DND-41 (cell line): ENCODE results near the gene USP10.

Experiments used
- ATAC-seq: fragments of 200-7000 bp; cut with Tn5 transposase; 3 replicates; pipeline ENCODE4 v1.9.1; 2021; ENCODE audit warnings: low read depth; ENCODE audit not compliant: insufficient read depth
- DNase-seq: peaks from one replicate; pipeline ENCODE4 v3.0.0-alpha.2; 2020
- H2AFZ ChIP-seq: 2 replicates; pipeline ENCODE4 v1.6.0; 2012; ENCODE audit warnings: low read depth, low read length
- H3K27ac ChIP-seq: 2 replicates; pipeline ENCODE4 v1.5.1; 2012; ENCODE audit warnings: low read length, inconsistent platforms
- H3K27me3 ChIP-seq: fragments of 200-600 bp; sonication (generic); 2 replicates; pipeline ENCODE4 v1.6.0; 2012; ENCODE audit warnings: low read length, mild to moderate bottlenecking, inconsistent platforms; ENCODE audit not compliant: insufficient read depth, poor library complexity
- H3K36me3 ChIP-seq: 2 replicates; pipeline ENCODE4 v1.5.1; 2012; ENCODE audit warnings: low read length, inconsistent platforms; ENCODE audit not compliant: insufficient read depth
- H3K4me1 ChIP-seq: 2 replicates; pipeline ENCODE4 v1.5.1; 2012; ENCODE audit warnings: mild to moderate bottlenecking, low read length; ENCODE audit not compliant: insufficient read depth
- H3K4me2 ChIP-seq: 2 replicates; pipeline ENCODE4 v1.6.0; 2012; ENCODE audit warnings: mild to moderate bottlenecking, moderate library complexity, low read length, inconsistent platforms; ENCODE audit not compliant: insufficient read depth
- H3K4me3 ChIP-seq, 2 experiments: fragments of 200-600 bp in 1 of 2; shearing (Covaris generic) in 1 of 2; 2 replicates each; pipeline ENCODE4 v1.5.1; 2012 to 2016; ENCODE audit warnings: inconsistent platforms in 2 of 2, low read length in 2 of 2, mild to moderate bottlenecking in 2 of 2, low read depth in 1 of 2, moderate library complexity in 1 of 2
- H3K79me2 ChIP-seq: 2 replicates; pipeline ENCODE4 v1.6.0; 2012; ENCODE audit warnings: low read length, inconsistent platforms; ENCODE audit not compliant: insufficient read depth
- H3K9ac ChIP-seq: 2 replicates; pipeline ENCODE4 v1.6.0; 2012; ENCODE audit warnings: low read depth, mild to moderate bottlenecking, inconsistent platforms, low read length, moderate library complexity
- H3K9me3 ChIP-seq: 2 replicates; pipeline ENCODE4 v1.5.1; 2012; ENCODE audit warnings: low read length, moderate library complexity, mild to moderate bottlenecking, inconsistent platforms; ENCODE audit not compliant: insufficient read depth, severe bottlenecking
- H4K20me1 ChIP-seq: 2 replicates; pipeline ENCODE4 v1.6.0; 2012; ENCODE audit warnings: low read length; ENCODE audit not compliant: insufficient read depth
- CTCF ChIP-seq: IDR thresholded peaks from 2 replicates; pipeline ENCODE4 v1.5.1; 2012; ENCODE audit warnings: borderline replicate concordance, low read length, moderate library complexity, mild to moderate bottlenecking; ENCODE audit not compliant: poor library complexity, severe bottlenecking; ENCODE audit errors: extremely low read depth
- EZH2 ChIP-seq: IDR thresholded peaks from 3 replicates; pipeline ENCODE4 v1.6.1; 2012; ENCODE audit warnings: borderline replicate concordance, low read depth, mild to moderate bottlenecking, moderate library complexity, low read length, inconsistent platforms; ENCODE audit not compliant: severe bottlenecking

The USP10 gene

GRCh38 chr16:84788920-84789391 is 89.2 kb downstream of the USP10 start:
- no peaks in the 10 kb centered on the region; the same call in 1 of the 2 replicates for H4K20me1 ChIP-seq
- no peak for DNase-seq
- H3K4me2 ChIP-seq = no peak overlapping the region
- TF ChIP-seq EZH2 (no peak), CTCF (no peak)
- H3K27ac ChIP-seq = no peak overlapping the region
- no peak for ATAC-seq
- no peaks in the 10 kb centered on the region for H3K9me3 ChIP-seq
- H3K27me3 ChIP-seq = no peaks in the 10 kb centered on the region
- H3K79me2 ChIP-seq = no peaks in the 10 kb centered on the region
- no peaks in the 10 kb centered on the region for H3K36me3 ChIP-seq
- no peak overlapping the region for H3K4me3 ChIP-seq
- no peak overlapping the region for H3K9ac ChIP-seq
- H2AFZ ChIP-seq = no peak overlapping the region
- no peaks in the 10 kb centered on the region for H3K4me1 ChIP-seq

- TF ChIP-seq CTCF (no peak), EZH2 (no peak)
- Histone ChIP-seq H3K27me3 (no peaks in the 10 kb centered on the region), H4K20me1 (no peaks in the 10 kb centered on the region; the same call in 1 of the 2 replicates), H3K9ac (no peak overlapping the region), H2AFZ (no peak overlapping the region), H3K79me2 (no peaks in the 10 kb centered on the region), H3K4me1 (no peaks in the 10 kb centered on the region), H3K27ac (no peak overlapping the region), H3K4me2 (no peak overlapping the region), H3K9me3 (no peaks in the 10 kb centered on the region), H3K36me3 (no peaks in the 10 kb centered on the region), H3K4me3 (no peak overlapping the region)
- no peak for ATAC-seq
- DNase-seq = no peak
Measured at GRCh38 chr16:84789431-84789830, 89.6 kb downstream of the USP10 start.

GRCh38 chr16:84790301-84790700 is 90.5 kb downstream of the USP10 start:
- Histone ChIP-seq H3K9ac (no peak overlapping the region), H3K79me2 (no peaks in the 10 kb centered on the region), H2AFZ (no peak overlapping the region), H4K20me1 (no peaks in the 10 kb centered on the region; the same call in 1 of the 2 replicates), H3K27ac (no peak overlapping the region), H3K9me3 (no peaks in the 10 kb centered on the region), H3K36me3 (no peaks in the 10 kb centered on the region), H3K4me2 (no peak overlapping the region), H3K27me3 (no peaks in the 10 kb centered on the region), H3K4me1 (no peaks in the 10 kb centered on the region), H3K4me3 (no peak overlapping the region)
- DNase-seq (no peak), ATAC-seq (no peak)
- TF ChIP-seq EZH2 (no peak), CTCF (no peak)

- TF ChIP-seq CTCF = no peak
- no peak for TF ChIP-seq EZH2
- Histone ChIP-seq H3K27me3 (no peaks in the 10 kb centered on the region), H3K4me2 (no peak overlapping the region), H2AFZ (no peak overlapping the region), H3K36me3 (no peaks in the 10 kb centered on the region), H3K27ac (no peak overlapping the region), H3K4me3 (no peak overlapping the region), H3K79me2 (no peaks in the 10 kb centered on the region), H3K9ac (no peak overlapping the region), H3K4me1 (no peaks in the 10 kb centered on the region), H4K20me1 (no peaks in the 10 kb centered on the region; the same call in 1 of the 2 replicates), H3K9me3 (no peaks in the 10 kb centered on the region)
- DNase-seq = no peak
- no peak for ATAC-seq
Measured at GRCh38 chr16:84791088-84791487, 91.3 kb downstream of the USP10 start.
